CD4-positive, alpha-beta T cell treated with Interleukin-1 beta for 1 hour (primary cell): ENCODE results near the gene CNTF.
"Not testable (repeated sequence)": the region's sequence is repeated elsewhere in the genome, so short reads cannot be mapped to it uniquely, and the experiment has no call there.

Source experiments
- DNase-seq, 2 donors: peaks; one replicate each; pipeline ENCODE4 v3.0.0-alpha.2; 2020 to 2022

CNTF gene, protein sequence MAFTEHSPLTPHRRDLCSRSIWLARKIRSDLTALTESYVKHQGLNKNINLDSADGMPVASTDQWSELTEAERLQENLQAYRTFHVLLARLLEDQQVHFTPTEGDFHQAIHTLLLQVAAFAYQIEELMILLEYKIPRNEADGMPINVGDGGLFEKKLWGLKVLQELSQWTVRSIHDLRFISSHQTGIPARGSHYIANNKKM

GRCh38 chr11:58622344-58622743, at the start of gene CNTF:
Gene CNTF, plus strand, starts transcription at chr11:58622665. Its CDS starts 88 bp downstream, at chr11:58622753.
- DNase-seq, result no peak

GRCh38 chr11:58572906-58573305, 49.6 kb upstream of the CNTF start:
- DNase-seq, result not testable (repeated sequence)

DNA sequence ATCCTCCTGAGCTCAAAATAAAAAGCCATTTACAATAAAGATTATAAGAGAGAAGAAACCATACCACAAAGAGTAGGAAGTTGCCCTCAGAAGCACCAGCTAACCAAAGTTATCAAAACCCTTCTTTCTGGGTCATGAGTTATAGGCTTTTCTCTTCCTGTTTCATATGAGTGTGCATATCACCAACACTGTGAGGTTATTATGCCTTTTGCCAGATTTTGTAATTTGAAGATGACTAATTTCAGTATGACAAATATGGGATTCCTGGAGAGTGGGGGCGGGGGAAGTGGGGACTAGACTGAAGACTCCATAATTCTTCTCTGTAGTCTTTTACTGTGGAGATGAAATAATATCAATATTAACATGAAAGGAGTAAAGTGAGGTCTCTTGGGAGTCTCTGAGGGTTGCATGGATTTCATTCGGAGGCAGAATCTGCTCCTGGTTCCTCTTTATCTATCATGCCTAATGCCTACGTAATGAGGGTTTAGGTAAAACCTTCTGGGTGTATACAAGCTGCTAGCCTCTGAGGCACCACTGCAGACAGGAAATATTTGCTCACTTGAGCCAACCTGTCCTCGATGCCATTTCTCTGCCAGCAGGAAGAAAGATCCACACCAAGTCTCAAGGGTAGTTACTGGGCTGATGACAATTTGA, 48.9 kb upstream of the CNTF start:
- peak; percentile 59 to 67 for DNase-seq

DNA sequence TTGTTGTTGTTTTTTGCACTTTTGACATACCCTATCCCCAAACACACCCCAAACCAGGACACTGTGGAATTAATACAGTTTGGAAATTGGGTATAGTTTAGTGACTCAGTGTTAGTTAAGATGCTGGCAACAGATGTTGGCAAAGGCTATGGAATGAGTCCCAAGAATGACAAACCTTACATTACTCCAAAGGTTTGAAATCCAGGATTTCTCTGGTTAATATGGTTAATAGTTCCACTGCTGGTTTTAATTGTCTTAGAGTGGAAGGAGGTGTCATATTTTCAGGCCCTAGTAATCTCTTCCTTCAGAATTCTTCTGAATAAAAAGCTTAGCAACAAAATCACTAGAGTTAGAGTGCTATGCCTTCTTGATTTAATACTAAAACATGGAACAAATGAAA, 47.6 kb upstream of the CNTF start:
- DNase-seq, result no peak

DNA sequence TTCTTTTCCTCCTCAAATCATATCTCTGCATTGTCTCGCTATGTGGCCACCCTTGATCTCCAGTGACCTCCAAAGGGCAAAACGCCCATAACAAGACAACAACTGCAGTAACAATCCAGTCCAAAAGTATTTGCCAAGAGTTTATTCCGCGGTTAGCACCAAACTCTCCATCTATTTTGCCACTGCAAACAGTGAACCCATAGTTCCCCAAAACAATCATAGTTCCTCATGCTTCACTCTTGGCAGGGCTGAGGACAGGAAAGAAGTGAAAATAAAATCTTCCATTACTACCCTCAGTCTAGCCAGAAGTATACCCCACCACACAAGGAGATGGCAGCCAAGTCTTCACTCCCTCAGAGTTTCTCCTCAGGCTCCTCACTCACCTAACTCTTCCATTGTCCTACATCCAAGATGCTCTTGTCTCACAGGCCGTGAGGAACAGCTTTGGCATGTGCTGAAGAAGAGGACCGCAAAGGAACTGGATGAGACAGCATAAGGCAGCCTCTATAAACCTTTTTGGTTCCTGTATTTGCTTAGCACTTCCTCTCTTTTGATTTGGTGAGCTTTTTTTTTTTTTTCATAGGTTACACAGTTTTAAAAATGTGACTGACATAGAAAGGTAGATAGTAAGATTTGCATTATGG, 47.0 kb upstream of the CNTF start, which contains the start of gene LPXN:
Gene LPXN, minus strand, starts transcription at position 480 of the 644 bp plus-strand sequence. Its CDS starts 84 bp downstream, at position 396.
- DNase-seq, result peak; percentile 74

GRCh38 chr11:58576887-58577471, 45.5 kb upstream of the CNTF start:
- no peak for DNase-seq

GRCh38 chr11:58577555-58578135, 44.8 kb upstream of the CNTF start:
- peak; percentile 87 to 88 for DNase-seq

DNA sequence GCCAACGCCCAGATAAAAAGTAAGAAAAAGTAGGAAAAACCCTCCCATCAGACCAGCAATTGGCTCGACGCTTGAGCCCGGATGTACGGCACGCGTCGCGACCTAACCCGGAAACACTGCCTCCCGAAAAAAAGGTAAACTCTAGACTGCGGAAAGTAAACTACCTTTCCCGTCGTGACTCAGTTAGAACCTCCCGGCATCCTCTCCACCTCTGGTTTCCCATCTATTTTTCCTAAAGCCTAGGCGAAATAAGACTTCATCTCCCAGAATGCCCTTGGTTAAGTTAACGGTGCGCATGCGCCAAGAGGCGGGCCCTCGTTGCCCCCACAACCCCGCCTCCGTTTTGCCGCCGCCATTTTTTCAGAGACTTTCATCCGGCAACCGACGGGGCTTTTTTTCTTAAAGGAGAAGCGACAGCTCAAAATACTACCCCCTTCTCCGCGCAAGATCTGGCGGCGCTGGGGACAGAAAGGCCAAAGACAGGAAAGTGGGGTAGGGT, 44.3 kb upstream of the CNTF start:
- peak; percentile 94 to 96 for DNase-seq

- peak; percentile 98 for DNase-seq
Measured at GRCh38 chr11:58578635-58579191, 43.8 kb upstream of the CNTF start, which contains the start of gene ZFP91. Gene ZFP91, plus strand, starts transcription at chr11:58579063. Its CDS starts 219 bp downstream, at chr11:58579282.

DNA sequence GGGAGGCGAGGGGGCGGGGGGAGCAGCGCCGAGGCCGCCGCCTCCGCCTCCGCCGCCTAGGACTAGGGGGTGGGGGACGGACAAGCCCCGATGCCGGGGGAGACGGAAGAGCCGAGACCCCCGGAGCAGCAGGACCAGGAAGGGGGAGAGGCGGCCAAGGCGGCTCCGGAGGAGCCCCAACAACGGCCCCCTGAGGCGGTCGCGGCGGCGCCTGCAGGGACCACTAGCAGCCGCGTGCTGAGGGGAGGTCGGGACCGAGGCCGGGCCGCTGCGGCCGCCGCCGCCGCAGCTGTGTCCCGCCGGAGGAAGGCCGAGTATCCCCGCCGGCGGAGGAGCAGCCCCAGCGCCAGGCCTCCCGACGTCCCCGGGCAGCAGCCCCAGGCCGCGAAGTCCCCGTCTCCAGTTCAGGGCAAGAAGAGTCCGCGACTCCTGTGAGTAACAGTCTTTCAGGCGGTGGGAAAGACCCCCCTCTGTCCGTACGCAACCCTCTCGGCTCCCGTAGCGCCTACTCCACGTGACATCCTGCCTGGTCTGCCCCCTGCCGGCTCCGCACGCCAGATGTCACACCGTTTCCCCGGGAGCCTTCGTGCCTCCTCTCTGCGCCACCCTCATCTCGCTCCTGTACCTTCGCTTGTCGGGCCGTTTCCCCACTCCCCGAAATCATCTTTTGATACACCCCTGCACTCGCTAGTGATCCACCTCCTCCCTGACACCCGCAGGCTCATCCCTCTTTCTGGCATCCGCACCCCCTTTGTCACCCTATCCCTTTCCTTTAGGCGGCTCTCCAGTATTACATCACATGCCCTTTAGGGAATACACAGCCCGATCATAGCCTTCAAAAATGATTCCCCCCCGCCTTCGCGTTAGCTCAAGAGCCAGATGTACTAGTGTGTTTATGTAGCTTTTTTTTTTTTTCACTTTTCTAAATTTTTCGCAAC, 43.0 kb upstream of the CNTF start:
- DNase-seq, result peak; percentile 92 to 93

GRCh38 chr11:58580311-58580710, 42.2 kb upstream of the CNTF start:
- no peak for DNase-seq

GRCh38 chr11:58582437-58582836, 40.0 kb upstream of the CNTF start:
- no peak for DNase-seq

- DNase-seq, result no peak
Measured at GRCh38 chr11:58586998-58587397, 35.5 kb upstream of the CNTF start.

- no peak for DNase-seq
Measured at GRCh38 chr11:58591659-58592058, 30.8 kb upstream of the CNTF start.

- DNase-seq, result no peak
Measured at GRCh38 chr11:58592760-58593472, 29.5 kb upstream of the CNTF start.

DNA sequence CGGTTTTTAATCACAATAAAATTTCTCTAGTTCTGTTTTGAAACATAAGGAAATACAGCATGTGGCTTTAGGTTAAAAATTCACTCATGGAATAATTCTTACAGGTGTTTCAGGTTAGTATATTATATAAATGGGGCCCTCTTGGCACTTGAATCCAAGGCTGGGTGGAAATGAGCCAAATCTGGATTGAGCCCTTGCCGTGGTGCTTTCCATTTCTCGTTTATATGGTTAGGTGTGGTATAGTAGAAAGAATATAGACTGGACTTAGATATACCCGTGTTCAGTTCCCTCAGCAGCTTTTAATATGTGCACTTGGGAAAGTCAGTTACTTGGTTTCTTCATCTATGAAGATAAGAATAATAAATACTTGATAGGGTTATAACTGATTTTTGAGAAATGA, 27.6 kb upstream of the CNTF start:
- DNase-seq, result no peak

DNA sequence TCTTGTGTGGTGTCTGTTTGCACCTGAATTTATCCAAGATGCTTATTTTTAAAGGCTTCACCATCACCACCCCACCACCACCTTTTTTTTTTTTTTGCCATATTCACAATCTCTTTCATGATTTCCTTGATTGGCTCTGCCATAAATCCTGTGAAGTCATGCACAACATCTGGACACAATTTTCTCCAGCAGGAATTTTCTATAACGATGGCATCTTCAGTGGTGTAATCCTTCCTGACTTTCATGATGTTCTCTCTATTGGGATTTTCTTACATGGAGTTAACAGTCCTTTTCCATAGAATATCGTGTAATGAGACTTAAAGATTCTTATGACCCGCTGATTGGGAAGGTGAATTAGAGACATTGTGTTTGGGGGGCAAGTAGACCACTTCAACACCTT, 25.8 kb upstream of the CNTF start:
- DNase-seq, result no peak

DNA sequence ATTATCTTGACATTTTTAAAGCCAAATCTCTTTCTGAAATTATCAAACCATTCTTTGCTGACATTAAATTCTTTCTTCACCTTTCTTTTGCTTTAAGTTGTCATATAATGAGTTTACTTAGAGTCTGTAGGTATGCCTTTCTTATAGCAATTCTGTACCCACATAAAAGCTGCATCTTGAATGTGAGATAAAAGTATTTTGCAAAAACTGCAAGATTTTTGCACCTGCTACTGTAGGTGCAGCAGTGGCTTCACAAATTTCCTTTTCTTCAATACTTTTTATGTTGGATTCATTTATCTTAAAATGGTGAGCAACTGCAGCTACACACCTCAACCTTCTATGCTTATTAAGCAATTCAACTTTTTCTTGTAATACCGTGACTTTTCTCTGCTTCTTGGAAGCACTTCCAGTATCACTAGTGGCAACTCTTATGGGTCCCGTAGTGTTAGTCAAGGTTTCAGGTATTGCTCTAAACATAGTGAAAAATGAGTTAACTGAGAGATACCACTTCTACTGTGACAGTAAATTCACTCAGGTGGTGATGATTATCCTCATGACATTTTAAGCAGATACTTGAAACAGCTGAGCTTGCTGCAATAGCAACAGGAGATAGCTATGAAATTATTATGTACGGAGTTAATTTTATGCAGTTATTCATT, 24.9 kb upstream of the CNTF start:
- no peak for DNase-seq

DNA sequence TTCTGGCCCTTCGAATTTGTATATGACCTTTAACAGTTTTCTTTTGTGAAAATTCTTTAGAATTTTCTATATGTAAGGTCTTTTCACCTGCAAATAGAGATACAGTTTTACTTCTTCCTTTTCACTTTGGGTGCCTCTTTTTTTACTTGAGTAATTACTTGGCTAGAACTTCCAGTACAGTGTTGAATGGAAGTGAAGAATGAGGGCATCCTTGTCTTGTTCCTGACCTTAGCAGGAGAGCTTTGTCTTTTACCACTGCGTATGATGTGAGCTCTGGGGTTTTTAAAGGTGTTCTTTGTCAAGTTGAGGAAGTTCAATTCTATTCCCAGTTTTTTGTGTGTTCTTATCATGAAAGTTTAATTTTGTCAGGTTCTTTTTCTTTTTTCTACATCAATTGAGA, 22.0 kb upstream of the CNTF start:
- no peak for DNase-seq
